ENCODE measurements around the gene PLSCR3. TPM values are rescaled to one million over a fixed set of nuclear protein-coding genes. Genes with fewer than 3 reads are reported as not detected.

The PLSCR3 gene
- 15.8 and 35.2 TPM in 2 replicates for total RNA-seq

GRCh38 chr17:7394452-7395191 lies at the start of gene PLSCR3:
Gene PLSCR3 (minus strand): TSS chr17:7394525. CDS start chr17:7394110, 415 bp downstream.

GRCh38 chr17:7439462-7440112 lies 45.3 kb upstream of the PLSCR3 start, which contains the start of gene FGF11:
Gene FGF11 (plus strand): TSS chr17:7439512. CDS start chr17:7439621, 109 bp downstream.

GRCh38 chr17:7428557-7428956 lies 34.2 kb upstream of the PLSCR3 start, which contains the start of gene SPEM3:
Gene SPEM3 (plus strand): TSS chr17:7428857. CDS start chr17:7428903, 46 bp downstream.

GRCh38 chr17:7425316-7425715 lies 31.0 kb upstream of the PLSCR3 start, which contains the start of gene SPEM2:
Gene SPEM2 (plus strand): TSS chr17:7425616. CDS start chr17:7425689, 73 bp downstream.

DNA sequence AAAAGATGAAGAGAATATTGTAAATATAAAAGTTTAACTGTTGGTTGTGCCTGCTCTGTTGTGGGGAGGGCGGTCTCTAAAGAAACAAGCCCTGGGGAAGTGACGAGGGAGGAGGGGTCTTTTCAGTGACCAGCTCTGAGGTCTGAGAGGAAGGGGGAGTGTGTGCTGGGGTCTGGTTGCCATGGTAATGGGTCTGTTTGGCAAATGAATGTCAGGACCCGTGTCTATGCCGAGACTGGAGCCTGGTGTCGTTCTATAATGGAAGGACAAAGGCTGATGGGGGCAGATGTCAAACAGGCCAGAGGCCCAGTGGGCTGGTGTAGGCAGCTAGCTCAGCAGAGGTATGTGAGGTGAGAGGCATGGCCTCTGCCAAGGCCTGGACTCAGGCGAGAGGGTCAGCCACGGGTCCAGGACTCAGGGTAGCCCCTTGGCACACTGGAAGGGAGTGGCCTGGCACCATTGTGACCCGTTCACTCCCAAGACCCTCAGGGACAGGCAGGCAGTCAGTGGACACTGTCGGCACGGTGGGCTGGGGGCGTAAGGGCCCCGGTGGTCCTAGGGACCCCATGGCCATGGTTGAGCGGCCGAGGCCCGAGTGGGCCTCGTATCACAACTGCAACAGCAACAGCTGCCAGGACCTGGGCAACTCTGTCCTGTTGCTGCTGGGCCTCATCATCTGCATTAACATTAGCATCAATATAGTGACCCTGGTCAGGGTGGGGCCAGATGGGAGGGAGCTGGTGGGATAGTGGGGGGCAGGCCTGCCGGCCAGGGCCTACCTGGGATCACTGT lies 25.7 kb upstream of the PLSCR3 start, which contains the start of gene SPEM1:
TSS of gene SPEM1 (plus strand) at position 506 of the 792 bp plus-strand sequence. CDS start at position 567, 61 bp downstream.

DNA sequence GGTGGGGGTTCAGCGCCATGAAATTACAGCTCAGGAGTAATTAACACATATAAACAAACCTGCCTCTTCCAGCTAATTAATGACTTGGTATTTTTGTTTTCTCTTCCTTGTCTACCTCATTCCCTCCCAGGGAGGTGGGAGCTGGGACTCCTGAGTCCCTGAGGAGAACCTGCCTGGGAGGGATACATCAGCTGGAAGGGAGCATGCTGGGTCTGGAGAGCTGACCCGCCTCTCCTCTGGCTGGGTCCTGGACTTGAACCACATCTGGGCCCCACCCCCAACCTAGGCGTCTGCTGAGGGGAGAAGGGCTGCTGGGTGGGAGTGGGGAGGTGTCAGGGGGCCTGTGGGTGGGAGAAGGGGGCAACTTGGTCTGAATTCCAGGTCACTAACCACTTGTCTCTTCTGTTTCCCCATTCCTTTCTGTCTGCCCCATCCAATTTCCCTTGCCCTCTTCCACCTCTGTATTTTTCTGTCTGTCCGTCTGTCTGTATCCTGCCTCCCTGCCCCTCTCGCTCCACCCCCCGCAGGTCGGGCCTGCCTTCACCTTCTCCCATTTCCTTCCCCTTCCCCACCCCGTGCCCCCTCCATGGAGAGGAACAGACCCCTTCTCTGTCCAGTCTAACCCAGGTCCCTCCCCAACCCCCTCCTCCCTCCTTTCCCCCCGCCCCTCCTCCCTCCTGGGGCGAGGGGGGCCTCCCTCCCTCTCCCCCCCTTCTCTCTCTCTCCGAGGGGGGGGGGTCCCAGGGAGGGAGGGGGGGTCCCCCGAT lies 13.3 kb upstream of the PLSCR3 start, which contains the start of gene NLGN2:
TSS of gene NLGN2 (plus strand) at position 361 of the 767 bp plus-strand sequence. CDS start 411 bp downstream, outside the sequence.

DNA sequence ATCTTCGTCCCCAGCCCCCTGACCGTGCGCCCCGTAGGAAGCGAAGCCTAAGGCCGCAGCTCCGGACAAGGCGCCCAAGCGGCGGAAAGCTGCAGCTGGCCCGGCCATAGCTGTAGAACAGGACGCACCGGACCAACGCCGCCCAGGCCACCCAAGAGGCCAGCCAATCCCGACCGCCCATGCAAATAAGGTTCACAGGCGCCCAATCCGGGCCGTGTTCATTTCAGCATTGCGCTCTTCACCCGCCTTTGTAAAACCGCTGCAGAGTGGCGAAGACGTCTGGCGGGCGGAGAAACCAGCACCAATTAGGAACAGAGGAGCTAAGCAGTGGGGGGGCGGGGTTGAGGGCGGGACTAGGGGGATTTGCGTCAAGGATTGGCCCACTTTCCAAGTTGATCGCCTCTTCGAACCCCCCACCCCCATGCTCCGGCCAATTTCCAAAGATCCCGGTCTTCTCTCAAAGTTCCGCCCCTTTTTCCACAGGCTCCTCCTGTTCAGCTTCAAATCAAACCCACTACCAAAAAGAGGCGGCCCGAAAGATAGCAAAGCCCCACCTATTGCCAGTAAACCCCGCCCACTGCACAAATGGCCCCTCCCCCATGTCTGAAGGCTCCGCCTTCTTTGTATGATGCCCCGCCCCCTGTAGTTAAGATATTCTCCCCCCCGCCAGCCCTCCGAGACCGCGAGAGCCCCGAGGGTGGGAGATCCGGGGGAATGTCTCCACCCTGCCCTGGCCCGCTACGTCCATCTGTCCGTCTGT lies 9.8 kb upstream of the PLSCR3 start, which contains the start of gene TMEM256:
TSS of gene TMEM256 (minus strand) at position 121 of the 760 bp plus-strand sequence. CDS start at position 108, 13 bp downstream.

GRCh38 chr17:7380855-7381683 lies 13.3 kb downstream of the PLSCR3 start, which contains the start of gene TNK1:
Gene TNK1 (plus strand): TSS chr17:7381089. CDS start chr17:7382927, 1,838 bp downstream.

GRCh38 chr17:7355053-7355452 lies 39.3 kb downstream of the PLSCR3 start, which contains the start of gene TMEM95:
Gene TMEM95 (plus strand): TSS chr17:7355156. CDS start chr17:7355205, 49 bp downstream.

DNA sequence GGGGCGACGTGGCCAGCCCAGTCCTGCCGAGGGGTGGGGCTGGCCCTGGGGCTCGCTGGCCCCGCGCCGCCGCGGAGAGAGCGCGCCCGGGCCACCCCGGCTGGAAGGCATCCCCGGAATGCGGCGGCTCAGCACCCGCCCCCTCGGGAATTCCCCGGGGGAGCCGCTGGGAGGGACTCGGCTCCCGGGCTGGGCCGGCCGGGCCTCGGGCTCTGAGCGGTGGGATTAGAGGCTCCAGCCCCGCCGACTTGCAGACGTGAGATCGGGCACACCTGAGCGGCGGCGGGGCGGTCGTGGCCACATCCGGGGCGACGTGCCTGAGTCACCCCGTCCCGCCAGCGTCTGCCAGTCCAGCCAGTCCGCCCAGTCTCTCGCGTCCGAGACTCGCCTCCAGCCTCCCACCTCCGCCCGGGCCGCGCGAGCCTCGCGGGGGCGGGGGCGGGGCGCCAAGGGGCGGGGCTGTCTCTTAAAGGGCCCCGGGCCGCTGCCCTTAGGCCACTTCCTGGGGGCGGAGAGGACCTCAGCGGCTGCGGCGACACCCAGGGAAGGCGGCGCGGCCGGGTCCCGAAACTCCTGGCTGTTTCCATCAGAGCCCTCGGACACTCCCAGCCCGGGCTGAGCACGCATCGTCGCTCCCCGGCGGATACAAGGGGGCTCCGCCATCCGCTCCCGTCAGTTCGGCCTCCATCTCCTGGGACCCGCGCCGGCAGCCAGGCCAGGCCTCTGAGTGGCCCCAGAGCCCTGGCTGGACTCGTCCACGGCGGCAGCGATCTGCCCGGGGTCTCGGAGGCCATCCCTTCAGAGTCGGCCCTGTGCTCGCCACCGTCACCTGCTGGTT lies 42.4 kb downstream of the PLSCR3 start, which contains the start of gene KCTD11:
TSS of gene KCTD11 (plus strand) at position 498 of the 838 bp plus-strand sequence.

Other genes with a start within 250 kb of the PLSCR3 start
- gene ASGR1, start 215.2 kb downstream of the PLSCR3 start, total RNA-seq, result 0.64 TPM in 1 of 2 replicates, not detected in the other
- 1.9 and 6.0 TPM in 2 replicates for gene DLG4, start 174.7 kb downstream of the PLSCR3 start, total RNA-seq
- 252 and 304 TPM in 2 replicates for gene ACADVL, start 174.6 kb downstream of the PLSCR3 start, total RNA-seq
- gene DVL2, start 160.0 kb downstream of the PLSCR3 start, total RNA-seq, result 45.5 and 66.3 TPM in 2 replicates
- gene PHF23, start 155.1 kb downstream of the PLSCR3 start, total RNA-seq, result 24.9 and 36.4 TPM in 2 replicates
- 109 and 134 TPM in 2 replicates for gene GABARAP, start 152.1 kb downstream of the PLSCR3 start, total RNA-seq
- gene CTDNEP1, start 142.8 kb downstream of the PLSCR3 start, total RNA-seq, result 20.5 and 25.4 TPM in 2 replicates
- gene ELP5, start 142.3 kb downstream of the PLSCR3 start, total RNA-seq, result 14.5 TPM in 2 replicates
- gene CLDN7, start 132.0 kb downstream of the PLSCR3 start, total RNA-seq, result 223 and 297 TPM in 2 replicates
- 0.24 TPM in 1 of 2 replicates, not detected in the other for gene SLC2A4, start 112.8 kb downstream of the PLSCR3 start, total RNA-seq
- gene YBX2, start 99.9 kb downstream of the PLSCR3 start, total RNA-seq, result 0.43 and 0.96 TPM in 2 replicates
- gene EIF5A, start 86.9 kb downstream of the PLSCR3 start, total RNA-seq, result 273 and 472 TPM in 2 replicates
- gene GPS2, start 79.2 kb downstream of the PLSCR3 start, total RNA-seq, result 32.2 and 33.7 TPM in 2 replicates
- gene NEURL4, start 65.2 kb downstream of the PLSCR3 start, total RNA-seq, result 14.5 and 17.6 TPM in 2 replicates
- gene ACAP1, start 58.0 kb downstream of the PLSCR3 start, total RNA-seq, result 0.21 and 1.9 TPM in 2 replicates
- 28.1 and 54.0 TPM in 2 replicates for gene KCTD11, start 42.4 kb downstream of the PLSCR3 start, total RNA-seq
- gene TMEM95, start 39.4 kb downstream of the PLSCR3 start, total RNA-seq, result not detected in 2 replicates
- gene TNK1, start 13.4 kb downstream of the PLSCR3 start, total RNA-seq, result 9.9 and 11.9 TPM in 2 replicates
- gene TMEM256, start 9.6 kb upstream of the PLSCR3 start, total RNA-seq, result 125 and 144 TPM in 2 replicates
- 1.9 TPM in 2 replicates for gene NLGN2, start 13.3 kb upstream of the PLSCR3 start, total RNA-seq
- gene SPEM1, start 25.8 kb upstream of the PLSCR3 start, total RNA-seq, result not detected in 2 replicates
- not detected in 2 replicates for gene SPEM2, start 31.1 kb upstream of the PLSCR3 start, total RNA-seq
- gene SPEM3, start 34.3 kb upstream of the PLSCR3 start, total RNA-seq, result not detected in 2 replicates
- 13.4 and 28.7 TPM in 2 replicates for gene TMEM102, start 40.9 kb upstream of the PLSCR3 start, total RNA-seq
- 23.7 and 32.8 TPM in 2 replicates for gene FGF11, start 45.0 kb upstream of the PLSCR3 start, total RNA-seq
- 6.2 and 8.7 TPM in 2 replicates for gene CHRNB1, start 50.5 kb upstream of the PLSCR3 start, total RNA-seq
- 16.4 and 22.4 TPM in 2 replicates for gene ZBTB4, start 85.1 kb upstream of the PLSCR3 start, total RNA-seq
- gene SLC35G6, start 86.9 kb upstream of the PLSCR3 start, total RNA-seq, result not detected in 2 replicates
- gene POLR2A, start 89.8 kb upstream of the PLSCR3 start, total RNA-seq, result 40.7 and 46.7 TPM in 2 replicates
- gene TNFSF12, start 154.5 kb upstream of the PLSCR3 start, total RNA-seq, result 2.2 and 4.0 TPM in 2 replicates
- gene TNFSF13, start 164.2 kb upstream of the PLSCR3 start, total RNA-seq, result 5.3 and 8.2 TPM in 2 replicates
- gene SENP3, start 167.4 kb upstream of the PLSCR3 start, total RNA-seq, result 102 and 137 TPM in 2 replicates
- 12.8 and 21.3 TPM in 2 replicates for gene CD68, start 185.1 kb upstream of the PLSCR3 start, total RNA-seq
- gene MPDU1, start 189.3 kb upstream of the PLSCR3 start, total RNA-seq, result 92.1 and 93.3 TPM in 2 replicates
- 30.6 and 59.9 TPM in 2 replicates for gene SOX15, start 195.6 kb upstream of the PLSCR3 start, total RNA-seq
- 42.8 and 59.8 TPM in 2 replicates for gene FXR2, start 220.4 kb upstream of the PLSCR3 start, total RNA-seq
- gene SAT2, start 233.3 kb upstream of the PLSCR3 start, total RNA-seq, result 24.9 and 27.0 TPM in 2 replicates
- 0.43 and 0.48 TPM in 2 replicates for gene SHBG, start 235.6 kb upstream of the PLSCR3 start, total RNA-seq

All from tracheal epithelial cell (primary cell).